Measurements from ENCODE around the gene FLRT2.

FLRT2 gene

GRCh38 chr14:85601690-85602089, 71.7 kb downstream of the FLRT2 start:
- DNase-seq: no peak

GRCh38 chr14:85602345-85602744, 72.4 kb downstream of the FLRT2 start:
- no peak for DNase-seq

- DNase-seq: no peak
Observed at GRCh38 chr14:85604021-85604420, 74.1 kb downstream of the FLRT2 start.

- DNase-seq: no peak
Observed at GRCh38 chr14:85604714-85605113, 74.8 kb downstream of the FLRT2 start.

- DNase-seq: no peak
Observed at GRCh38 chr14:85607651-85608081, 77.7 kb downstream of the FLRT2 start.

- no peak for DNase-seq
Observed at GRCh38 chr14:85613496-85613895, 83.6 kb downstream of the FLRT2 start.

GRCh38 chr14:85616386-85616885, 86.5 kb downstream of the FLRT2 start:
- no peak for DNase-seq

GRCh38 chr14:85616886-85617285, 86.9 kb downstream of the FLRT2 start:
- DNase-seq: no peak

GRCh38 chr14:85617791-85618190, 87.8 kb downstream of the FLRT2 start:
- no peak for DNase-seq

GRCh38 chr14:85618390-85618789, 88.4 kb downstream of the FLRT2 start:
- no peak for DNase-seq

GRCh38 chr14:85618978-85619377, 89.0 kb downstream of the FLRT2 start:
- DNase-seq: no peak

- DNase-seq: no peak
Observed at GRCh38 chr14:85619851-85620250, 89.9 kb downstream of the FLRT2 start.

GRCh38 chr14:85620947-85621346, 91.0 kb downstream of the FLRT2 start:
- no peak for DNase-seq

GRCh38 chr14:85622106-85622505, 92.2 kb downstream of the FLRT2 start:
- DNase-seq: no peak

GRCh38 chr14:85622986-85623685, 93.2 kb downstream of the FLRT2 start:
- DNase-seq: no peak

- no peak for DNase-seq
Observed at GRCh38 chr14:85625925-85626585, 96.1 kb downstream of the FLRT2 start.

- DNase-seq: no peak
Observed at GRCh38 chr14:85634205-85634604, 104.3 kb downstream of the FLRT2 start.

- DNase-seq: no peak
Observed at GRCh38 chr14:85644211-85644610, 114.3 kb downstream of the FLRT2 start.

GRCh38 chr14:85653029-85653428, 123.1 kb downstream of the FLRT2 start:
- no peak for DNase-seq

GRCh38 chr14:85660243-85660922, 130.4 kb downstream of the FLRT2 start:
- DNase-seq: no peak

- DNase-seq: no peak
Observed at GRCh38 chr14:85662096-85662495, 132.2 kb downstream of the FLRT2 start.

- DNase-seq: no peak
Observed at GRCh38 chr14:85663256-85663655, 133.3 kb downstream of the FLRT2 start.

- DNase-seq: no peak
Observed at GRCh38 chr14:85663667-85664066, 133.7 kb downstream of the FLRT2 start.

GRCh38 chr14:85675957-85676356, 146.0 kb downstream of the FLRT2 start:
- DNase-seq: no peak

All from CD4-positive, alpha-beta T cell treated with Interleukin-21 for 1 hour (primary cell).